ENCODE data around the gene CLCA1. TPM values are rescaled to one million over a fixed set of nuclear protein-coding genes. Genes with fewer than 3 reads are reported as not detected.

CLCA1 gene
- total RNA-seq, 1 experiment from 2014 or later = not detected

DNA sequence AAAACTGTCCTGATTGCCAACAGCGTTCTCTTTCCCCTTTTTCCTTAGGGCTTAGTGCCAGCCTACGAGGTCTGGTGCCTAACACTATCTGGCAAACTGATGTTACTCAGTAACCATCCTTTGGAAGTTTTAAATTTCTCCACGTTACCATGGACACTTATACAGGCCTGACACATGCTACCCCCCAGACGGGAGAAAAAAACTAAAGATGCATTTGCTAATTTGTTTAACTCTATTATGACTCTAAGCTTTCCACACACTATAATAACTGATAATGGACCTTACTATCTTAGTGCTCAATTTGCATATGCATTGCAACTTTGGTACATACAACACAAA is 36.8 kb downstream of the CLCA1 start:
- H3K23me2 ChIP-seq (ENCODE audit: insufficient read length, low read depth, low read length, poor library complexity, severe bottlenecking) = peaks cover 9% of the 10 kb centered on the region
- no peak overlapping the region for H2BK120ac ChIP-seq (ENCODE audit: low read depth, low read length, poor library complexity, severe bottlenecking)
- no peak overlapping the region for H3K23ac ChIP-seq (ENCODE audit: insufficient read length, low read depth, low read length)
- H3K18ac ChIP-seq (ENCODE audit: insufficient read length, low read depth, low read length) = no peak overlapping the region
- no peak overlapping the region for H2AK5ac ChIP-seq (ENCODE audit: insufficient read length, low read length)
- no peaks in the 10 kb centered on the region for H3K9me3 ChIP-seq (ENCODE audit: control insufficient read depth, low read depth, low read length)
- H3K4me1 Mint-ChIP-seq = peaks cover 27 to 42% of the 10 kb centered on the region in 2 experiments
- no peaks in the 10 kb centered on the region for H3K79me2 ChIP-seq (ENCODE audit: insufficient read depth, low read length)
- H2BK20ac ChIP-seq (ENCODE audit: low read depth, low read length, poor library complexity, severe bottlenecking) = no peak overlapping the region
- no peak overlapping the region for H2AFZ ChIP-seq (ENCODE audit: low read length)
- H3K9me3 Mint-ChIP-seq = peaks cover 0 to under 1% of the 10 kb centered on the region in 2 experiments; a peak in 2 of 5 replicates
- H3T11ph ChIP-seq (ENCODE audit: low read length) = no peak overlapping the region
- H4K5ac ChIP-seq (ENCODE audit: insufficient read length, low read depth, low read length) = no peak overlapping the region
- H3K14ac ChIP-seq (ENCODE audit: insufficient read depth, low read length) = no peak overlapping the region
- H3K56ac ChIP-seq (ENCODE audit: insufficient read length, low read depth, low read length) = no peak overlapping the region
- no peak overlapping the region for H3K9ac ChIP-seq (ENCODE audit: extremely low read depth, insufficient read length, low read length)
- H3K4ac ChIP-seq (ENCODE audit: low read depth, low read length) = no peak overlapping the region
- H2BK5ac ChIP-seq (ENCODE audit: insufficient read length, low read length) = no peak overlapping the region
- H3K79me1 ChIP-seq (ENCODE audit: insufficient read depth, low read depth, low read length, poor library complexity, severe bottlenecking) = no peaks in the 10 kb centered on the region
- no peak overlapping the region for H2BK15ac ChIP-seq (ENCODE audit: low read depth, low read length)
- no peaks in the 10 kb centered on the region for H3K27me3 ChIP-seq (ENCODE audit: insufficient read depth, low read length)
- H3K27me3 Mint-ChIP-seq (ENCODE audit: low read depth) = no peaks in the 10 kb centered on the region
- peaks cover 2% of the 10 kb centered on the region for H4K20me1 ChIP-seq (ENCODE audit: control insufficient read depth, insufficient read depth, insufficient read length)
- no peaks in the 10 kb centered on the region; a peak in 1 of 7 replicates for H3K36me3 Mint-ChIP-seq (ENCODE audit: insufficient read depth in 1 of 3, low read depth in 3 of 3)
- WGBS (ENCODE audit: extremely low coverage, insufficient read length, low lambda C conversion rate) = no CpG with 5 or more reads among the region's 4 CpGs
- H3K4me2 ChIP-seq (ENCODE audit: insufficient read depth, insufficient read length, low read length) = no peak overlapping the region
- H2BK12ac ChIP-seq (ENCODE audit: insufficient read length, low read depth, low read length) = no peak overlapping the region
- no peak overlapping the region for H4K91ac ChIP-seq (ENCODE audit: insufficient read length, low read depth, low read length)
- DNase-seq = no peak
- no peak overlapping the region for H3K27ac ChIP-seq (ENCODE audit: insufficient read length, low read depth, low read length)
- no peak overlapping the region for H3K4me3 Mint-ChIP-seq
- no peak overlapping the region for H4K8ac ChIP-seq (replicated peaks; ENCODE audit: insufficient read length, low read depth, low read length)
- no peak overlapping the region for H3K27ac Mint-ChIP-seq
- TF ChIP-seq, protein P1, sequence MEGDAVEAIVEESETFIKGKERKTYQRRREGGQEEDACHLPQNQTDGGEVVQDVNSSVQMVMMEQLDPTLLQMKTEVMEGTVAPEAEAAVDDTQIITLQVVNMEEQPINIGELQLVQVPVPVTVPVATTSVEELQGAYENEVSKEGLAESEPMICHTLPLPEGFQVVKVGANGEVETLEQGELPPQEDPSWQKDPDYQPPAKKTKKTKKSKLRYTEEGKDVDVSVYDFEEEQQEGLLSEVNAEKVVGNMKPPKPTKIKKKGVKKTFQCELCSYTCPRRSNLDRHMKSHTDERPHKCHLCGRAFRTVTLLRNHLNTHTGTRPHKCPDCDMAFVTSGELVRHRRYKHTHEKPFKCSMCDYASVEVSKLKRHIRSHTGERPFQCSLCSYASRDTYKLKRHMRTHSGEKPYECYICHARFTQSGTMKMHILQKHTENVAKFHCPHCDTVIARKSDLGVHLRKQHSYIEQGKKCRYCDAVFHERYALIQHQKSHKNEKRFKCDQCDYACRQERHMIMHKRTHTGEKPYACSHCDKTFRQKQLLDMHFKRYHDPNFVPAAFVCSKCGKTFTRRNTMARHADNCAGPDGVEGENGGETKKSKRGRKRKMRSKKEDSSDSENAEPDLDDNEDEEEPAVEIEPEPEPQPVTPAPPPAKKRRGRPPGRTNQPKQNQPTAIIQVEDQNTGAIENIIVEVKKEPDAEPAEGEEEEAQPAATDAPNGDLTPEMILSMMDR (conservative IDR thresholded peaks at IDR 0.05) = no peak
- peaks cover 2% of the 10 kb centered on the region; the same call in 1 of the 2 replicates for H3K4me1 ChIP-seq (ENCODE audit: insufficient read depth, low read length)

Data from H9 (cell line).